ENCODE results near the gene PPARA. TPM values are rescaled to one million over a fixed set of nuclear protein-coding genes. Genes with fewer than 3 reads are reported as not detected.

Gene PPARA
- total RNA-seq, 1 donor from 2014 or later = 23.0 TPM

- TF ChIP-seq CTCF (IDR thresholded peaks at IDR 0.05) = no peak
- Mint-ChIP-seq H3K27me3 (no peaks in the 10 kb centered on the region), H3K4me3 (peak overlapping the region; percentile 87), H3K4me1 (peaks cover 21% of the 10 kb centered on the region), H3K9me3 (no peaks in the 10 kb centered on the region), H3K27ac (peak overlapping the region; percentile 54), H3K36me3 (ENCODE audit: low read depth) (peaks cover 8% of the 10 kb centered on the region)
- POLR2A ChIA-PET = interaction anchor here (1.0 to 1.3 kb wide), 2 partner anchors 113 to 147 kb away, joined by 9 read pairs; partner anchors contain the start of gene GTSE1
- DNase-seq (no peak), ATAC-seq (ENCODE audit: low read depth) (no peak)
- intact Hi-C loops (cut with micrococcal nuclease) = loop anchor here (1.0 kb wide), 2 partner anchors 186 to 438 kb away; partner anchors contain the start of gene TRMU
- CTCF ChIA-PET = no interaction called here
Measured at GRCh38 chr22:46148816-46149511, 1.4 kb upstream of the PPARA start.

GRCh38 chr22:46149512-46150033 lies 753 bp upstream of the PPARA start:
- Mint-ChIP-seq H3K36me3 (ENCODE audit: low read depth) (peaks cover 10% of the 10 kb centered on the region), H3K27ac (peak overlapping the region; percentile 56), H3K27me3 (no peaks in the 10 kb centered on the region), H3K4me3 (peak overlapping the region; percentile 87), H3K4me1 (peaks cover 21% of the 10 kb centered on the region), H3K9me3 (no peaks in the 10 kb centered on the region)
- TF ChIP-seq CTCF (IDR thresholded peaks at IDR 0.05) = no peak
- intact Hi-C loops (cut with micrococcal nuclease) = loop anchor here (1.0 to 5.0 kb wide), 4 partner anchors 103 to 588 kb away; partner anchors contain the start of genes CDPF1, CERK and TRMU
- CTCF ChIA-PET = no interaction called here
- peak; percentile 40 for DNase-seq
- peak; percentile 16 for ATAC-seq (ENCODE audit: low read depth)
- POLR2A ChIA-PET = interaction anchor here (1.0 to 1.3 kb wide), 2 partner anchors 114 to 147 kb away, joined by 9 read pairs; partner anchors contain the start of gene GTSE1

GRCh38 chr22:46150655-46151477 lies 540 bp downstream of the PPARA start:
- intact Hi-C loops (cut with micrococcal nuclease) = loop anchor here (1.0 to 5.0 kb wide), 4 partner anchors 22 to 586 kb away; partner anchors contain the start of genes CDPF1, CERK and GTSE1
- peak overlapping the region; percentile 73 for H3K27ac Mint-ChIP-seq
- H3K4me3 Mint-ChIP-seq = peak overlapping the region; percentile 84
- CTCF ChIA-PET = no interaction called here
- POLR2A ChIA-PET = interaction anchor here (0.6 to 1.8 kb wide), 9 partner anchors 21 to 145 kb away, joined by 3 to 12 read pairs (median 4); partner anchors contain the start of genes CDPF1, GTSE1 and TTC38
- peaks cover 23% of the 10 kb centered on the region for H3K4me1 Mint-ChIP-seq
- peak; percentile 44 for ATAC-seq (ENCODE audit: low read depth)
- no peaks in the 10 kb centered on the region for H3K9me3 Mint-ChIP-seq
- no peaks in the 10 kb centered on the region for H3K27me3 Mint-ChIP-seq
- DNase-seq = peak; percentile 72
- no peak for TF ChIP-seq CTCF (IDR thresholded peaks at IDR 0.05)
- peaks cover 16% of the 10 kb centered on the region for H3K36me3 Mint-ChIP-seq (ENCODE audit: low read depth)

GRCh38 chr22:46153930-46154329 lies 3.6 kb downstream of the PPARA start:
- ChIA-PET CTCF (no interaction called here), POLR2A (no interaction called here)
- intact Hi-C loops (cut with micrococcal nuclease) = loop anchor here (5.0 kb wide), 2 partner anchors 98 to 583 kb away; partner anchors contain the start of genes CDPF1 and CERK
- TF ChIP-seq CTCF (IDR thresholded peaks at IDR 0.05) = no peak
- Mint-ChIP-seq H3K9me3 (no peaks in the 10 kb centered on the region), H3K36me3 (ENCODE audit: low read depth) (peaks cover 29% of the 10 kb centered on the region), H3K27ac (no peak overlapping the region), H3K4me1 (peaks cover 20% of the 10 kb centered on the region), H3K27me3 (no peaks in the 10 kb centered on the region), H3K4me3 (no peak overlapping the region)
- no peak for DNase-seq
- ATAC-seq (ENCODE audit: low read depth) = no peak

Measured in activated B cell treated with CpG ODN at 0.5 μM for 24 hours (primary cell).